PC-9 (cell line): ENCODE measurements around the gene INPP5J. TPM values are rescaled to one million over a fixed set of nuclear protein-coding genes. Genes with fewer than 3 reads are reported as not detected.

Source experiments
- BruUV-seq: library from RNA; stranded (reverse); fragments of 400-500 nt; replicated peaks from 2 replicates; lab custom pipeline; 2021; lab: Mats Ljungman, UMichigan
- CTCF ChIA-PET: fragments of 300-600 bp; sonication (Branson Sonifier 250); formaldehyde crosslinking; loops from one replicate; lab custom pipeline; 2022; ENCODE audit warnings: antibody characterized with exemption; lab: Charles Lee
- POLR2A ChIA-PET: fragments of 300-600 bp; sonication (Branson Sonifier 250); formaldehyde crosslinking; loops from one replicate; lab custom pipeline; 2022; ENCODE audit warnings: antibody characterized with exemption; ENCODE audit not compliant: unreplicated experiment; lab: Charles Lee
- DNase-seq, 2 experiments: peaks; one replicate each; pipeline versions ENCODE4 v3.0.0 to v3.0.0-alpha.2; 2015 to 2022; ENCODE audit warnings: mixed read lengths in 1 of 2
- H2AFZ ChIP-seq: fragments of 200-600 bp; sonication (generic); 2 replicates; pipeline ENCODE4 v1.8.1; 2017; ENCODE audit warnings: antibody characterized with exemption
- H3F3A ChIP-seq: fragments of 200-600 bp; sonication (generic); 2 replicates; pipeline ENCODE4 v1.8.1; 2017; ENCODE audit warnings: antibody characterized with exemption, mild to moderate bottlenecking, low read depth; ENCODE audit not compliant: insufficient read depth
- H3K27ac ChIP-seq: fragments of 200-600 bp; sonication (generic); 2 replicates; pipeline ENCODE4 v1.6.1; 2016; ENCODE audit warnings: mixed run types
- H3K27me3 ChIP-seq: fragments of 200-600 bp; sonication (generic); 2 replicates; pipeline ENCODE4 v1.6.1; 2016; ENCODE audit warnings: low read depth, mixed run types; ENCODE audit not compliant: insufficient read depth
- H3K36me3 ChIP-seq: fragments of 200-600 bp; sonication (generic); 2 replicates; pipeline ENCODE4 v1.6.1; 2016; ENCODE audit warnings: low read depth, mixed run types
- H3K4me1 ChIP-seq: fragments of 200-600 bp; sonication (generic); replicated peaks from 2 replicates; pipeline ENCODE4 v1.6.1; 2016; ENCODE audit warnings: mixed run types; ENCODE audit not compliant: insufficient read depth
- H3K4me2 ChIP-seq: fragments of 200-600 bp; sonication (generic); 2 replicates; pipeline ENCODE4 v1.6.1; 2017; ENCODE audit warnings: mixed run types
- H3K4me3 ChIP-seq: fragments of 200-600 bp; sonication (generic); 2 replicates; pipeline ENCODE4 v1.6.1; 2016; ENCODE audit warnings: mixed run types
- H3K79me2 ChIP-seq: fragments of 200-600 bp; sonication (generic); 2 replicates; pipeline ENCODE4 v1.6.1; 2017; ENCODE audit warnings: low read depth, mixed run types
- H3K9me2 ChIP-seq: fragments of 200-600 bp; sonication (generic); 2 replicates; pipeline ENCODE4 v1.8.1; 2017; ENCODE audit warnings: mild to moderate bottlenecking; ENCODE audit not compliant: insufficient read depth
- H3K9me3 ChIP-seq: fragments of 200-600 bp; sonication (generic); 2 replicates; pipeline ENCODE4 v1.8.1; 2016; ENCODE audit warnings: low read depth; ENCODE audit not compliant: insufficient read depth
- H4K20me1 ChIP-seq: fragments of 200-600 bp; sonication (generic); 2 replicates; pipeline ENCODE4 v1.8.1; 2017; ENCODE audit not compliant: insufficient read depth
- EZH2 ChIP-seq: fragments of 200-600 bp; sonication (generic); IDR thresholded peaks from 2 replicates; pipeline ENCODE4 v1.8.0; 2017; ENCODE audit warnings: antibody characterized with exemption, low read depth
- intact Hi-C: fragments of 100-400 bp; cut with micrococcal nuclease; formaldehyde crosslinking; loops from one replicate; pipeline ENCODE4 v1.10.0; 2022; ENCODE audit not compliant: unreplicated experiment
- total RNA-seq: library from RNA; stranded (reverse); gene quantifications from 2 replicates; pipeline ENCODE4 v1.2.3, GENCODE V29; 2021
- TF ChIP-seq, protein P1 (sequence below): fragments of 200-600 bp; sonication (generic); conservative IDR thresholded peaks from 2 replicates; pipeline ENCODE4 v1.6.1; 2017; ENCODE audit warnings: mixed run types, antibody characterized with exemption, mild to moderate bottlenecking, moderate library complexity

The INPP5J gene
- total RNA-seq, 1 experiment from 2014 or later: 1.7 TPM

- no peaks in the 10 kb centered on the region for H3K27me3 ChIP-seq
- peak overlapping the region; percentile 87 for H2AFZ ChIP-seq
- no peaks in the 10 kb centered on the region for H3K79me2 ChIP-seq
- no peak for TF ChIP-seq EZH2
- TF ChIP-seq, protein P1, sequence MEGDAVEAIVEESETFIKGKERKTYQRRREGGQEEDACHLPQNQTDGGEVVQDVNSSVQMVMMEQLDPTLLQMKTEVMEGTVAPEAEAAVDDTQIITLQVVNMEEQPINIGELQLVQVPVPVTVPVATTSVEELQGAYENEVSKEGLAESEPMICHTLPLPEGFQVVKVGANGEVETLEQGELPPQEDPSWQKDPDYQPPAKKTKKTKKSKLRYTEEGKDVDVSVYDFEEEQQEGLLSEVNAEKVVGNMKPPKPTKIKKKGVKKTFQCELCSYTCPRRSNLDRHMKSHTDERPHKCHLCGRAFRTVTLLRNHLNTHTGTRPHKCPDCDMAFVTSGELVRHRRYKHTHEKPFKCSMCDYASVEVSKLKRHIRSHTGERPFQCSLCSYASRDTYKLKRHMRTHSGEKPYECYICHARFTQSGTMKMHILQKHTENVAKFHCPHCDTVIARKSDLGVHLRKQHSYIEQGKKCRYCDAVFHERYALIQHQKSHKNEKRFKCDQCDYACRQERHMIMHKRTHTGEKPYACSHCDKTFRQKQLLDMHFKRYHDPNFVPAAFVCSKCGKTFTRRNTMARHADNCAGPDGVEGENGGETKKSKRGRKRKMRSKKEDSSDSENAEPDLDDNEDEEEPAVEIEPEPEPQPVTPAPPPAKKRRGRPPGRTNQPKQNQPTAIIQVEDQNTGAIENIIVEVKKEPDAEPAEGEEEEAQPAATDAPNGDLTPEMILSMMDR: no peak
- CTCF ChIA-PET: no interaction called here
- intact Hi-C loops: loop anchor here (5.0 kb wide), 1 partner anchor 137 kb away; no protein-coding TSS in a partner anchor
- peaks cover 20% of the 10 kb centered on the region for H3K4me1 ChIP-seq
- H3F3A ChIP-seq: peaks cover 13% of the 10 kb centered on the region; the same call in 1 of the 2 replicates
- H3K36me3 ChIP-seq: no peaks in the 10 kb centered on the region
- BruUV-seq: TSS peak; percentile 40
- peak overlapping the region; percentile 67 for H3K4me3 ChIP-seq
- DNase-seq: no peak
- no peaks in the 10 kb centered on the region for H4K20me1 ChIP-seq
- no peaks in the 10 kb centered on the region for H3K9me3 ChIP-seq
- POLR2A ChIA-PET: no interaction called here
- H3K4me2 ChIP-seq: peak overlapping the region; percentile 78
- no peaks in the 10 kb centered on the region for H3K9me2 ChIP-seq
- no peak overlapping the region for H3K27ac ChIP-seq
Measured at GRCh38 chr22:31083923-31084810, 38.6 kb upstream of the INPP5J start.

DNA sequence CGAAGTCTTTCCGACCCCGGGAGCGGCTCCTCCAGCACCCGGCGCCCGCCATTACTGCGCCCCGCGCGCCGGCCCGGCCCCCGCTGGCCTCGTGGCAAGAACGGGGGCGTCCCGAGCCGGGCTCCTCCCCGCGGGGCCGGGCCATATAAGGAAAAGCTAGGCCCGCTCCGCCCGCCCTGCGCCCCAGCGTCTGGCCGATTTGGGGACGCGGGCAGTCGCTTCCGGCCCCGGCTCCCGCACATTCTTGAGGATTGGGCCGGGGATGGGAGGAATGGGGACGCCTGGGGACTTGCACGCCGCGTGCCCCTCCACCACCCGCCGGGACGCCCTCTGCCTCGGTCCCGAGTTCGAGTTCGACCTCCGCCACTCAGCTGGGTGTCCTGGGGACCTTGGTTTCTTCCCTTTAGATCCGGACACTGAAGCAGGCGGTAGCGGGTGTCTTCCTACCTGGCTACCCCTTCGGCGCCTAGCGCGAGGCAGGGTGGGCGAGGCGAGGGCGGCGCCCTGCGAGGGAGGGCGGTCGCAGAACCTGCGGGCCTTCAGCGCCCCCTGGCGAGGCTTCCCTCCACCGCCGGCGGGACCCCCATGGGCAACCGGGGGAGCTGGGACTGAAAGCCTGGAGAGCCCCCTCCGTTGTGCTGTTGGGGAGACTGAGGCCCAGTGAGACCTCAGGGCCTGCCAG is 37.8 kb upstream of the INPP5J start:
- Histone ChIP-seq H3K27ac (no peak overlapping the region), H3K27me3 (no peaks in the 10 kb centered on the region), H3F3A (peaks cover 13% of the 10 kb centered on the region; the same call in 1 of the 2 replicates), H3K4me2 (peak overlapping the region; percentile 78), H3K9me3 (no peaks in the 10 kb centered on the region), H2AFZ (peak overlapping the region; percentile 87), H3K36me3 (no peaks in the 10 kb centered on the region), H3K4me1 (peaks cover 20% of the 10 kb centered on the region), H3K9me2 (no peaks in the 10 kb centered on the region), H3K4me3 (peak overlapping the region; percentile 67), H4K20me1 (no peaks in the 10 kb centered on the region; the same call in 1 of the 2 replicates), H3K79me2 (no peaks in the 10 kb centered on the region)
- TF ChIP-seq EZH2: no peak
- TF ChIP-seq, protein P1: peak; percentile 88
- DNase-seq: peak in 1 of 2 experiments; percentile 66
- POLR2A ChIA-PET: interaction anchor here (0.6 kb wide), 2 partner anchors 71 to 130 kb away, joined by 3 to 4 read pairs; no protein-coding TSS in a partner anchor
- CTCF ChIA-PET: interaction anchor here (0.6 kb wide), 1 partner anchor 28 kb away, joined by 4 read pairs; no protein-coding TSS in a partner anchor
- intact Hi-C loops: loop anchor here (5.0 kb wide), 2 partner anchors 138 to 323 kb away; no protein-coding TSS in a partner anchor
- no TSS peak for BruUV-seq

GRCh38 chr22:31085493-31085824 is 37.3 kb upstream of the INPP5J start:
- Histone ChIP-seq H3K27ac (no peak overlapping the region), H3K27me3 (no peaks in the 10 kb centered on the region), H2AFZ (no peak overlapping the region; the same call in 1 of the 2 replicates), H3K4me1 (peaks cover 20% of the 10 kb centered on the region), H3K9me2 (no peaks in the 10 kb centered on the region), H3F3A (peaks cover 13% of the 10 kb centered on the region; the same call in 1 of the 2 replicates), H3K36me3 (no peaks in the 10 kb centered on the region), H3K79me2 (no peaks in the 10 kb centered on the region), H4K20me1 (no peaks in the 10 kb centered on the region; the same call in 1 of the 2 replicates), H3K9me3 (no peaks in the 10 kb centered on the region), H3K4me2 (peak overlapping the region; percentile 78), H3K4me3 (peak overlapping the region; percentile 67; the same call in 1 of the 2 replicates)
- DNase-seq: no peak
- BruUV-seq: no TSS peak
- ChIA-PET POLR2A (no interaction called here), CTCF (no interaction called here)
- TF ChIP-seq, protein P1: peak; percentile 33; the same call in 1 of the 2 replicates
- no peak for TF ChIP-seq EZH2
- intact Hi-C loops: loop anchor here (5.0 kb wide), 1 partner anchor 323 kb away; no protein-coding TSS in a partner anchor
